Testis (tissue), 2 donors: ENCODE measurements around the gene PTPRQ.

Experiments used
- POLR2A ChIP-seq: fragments of 450-650 bp; IDR thresholded peaks from one replicate; pipeline ENCODE4 v1.6.1; 2017; ENCODE audit warnings: antibody characterized with exemption, mild to moderate bottlenecking, moderate library complexity
- TF ChIP-seq, protein P1 (sequence below), 3 experiments: fragments of 450-650 bp in 2 of 3; fragments of 200-600 bp in 1 of 3; sonication (generic) in 1 of 3; IDR thresholded peaks; one replicate each; pipeline ENCODE4 v1.5.1; 2016 to 2019; ENCODE audit warnings: antibody characterized with exemption in 3 of 3, mild to moderate bottlenecking in 2 of 3, moderate library complexity in 1 of 3

DNA sequence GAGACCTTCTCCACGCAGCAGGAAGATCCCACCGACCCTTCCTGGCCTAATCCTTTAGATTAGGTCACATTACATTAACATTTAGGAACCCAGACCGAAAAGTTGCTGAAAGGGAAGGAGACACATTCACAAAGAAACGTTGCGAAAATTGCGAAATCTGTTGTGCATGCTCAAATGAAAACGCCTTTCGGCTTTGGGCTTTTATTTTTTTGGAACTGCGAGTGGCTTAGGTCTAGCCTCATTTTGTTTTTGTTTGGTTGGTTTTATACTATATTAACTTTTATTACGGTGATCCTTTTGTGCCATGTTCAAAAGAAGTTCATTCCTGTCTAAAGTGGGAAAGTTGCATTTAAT is 264.9 kb downstream of the PTPRQ start:
- TF ChIP-seq, protein P1, sequence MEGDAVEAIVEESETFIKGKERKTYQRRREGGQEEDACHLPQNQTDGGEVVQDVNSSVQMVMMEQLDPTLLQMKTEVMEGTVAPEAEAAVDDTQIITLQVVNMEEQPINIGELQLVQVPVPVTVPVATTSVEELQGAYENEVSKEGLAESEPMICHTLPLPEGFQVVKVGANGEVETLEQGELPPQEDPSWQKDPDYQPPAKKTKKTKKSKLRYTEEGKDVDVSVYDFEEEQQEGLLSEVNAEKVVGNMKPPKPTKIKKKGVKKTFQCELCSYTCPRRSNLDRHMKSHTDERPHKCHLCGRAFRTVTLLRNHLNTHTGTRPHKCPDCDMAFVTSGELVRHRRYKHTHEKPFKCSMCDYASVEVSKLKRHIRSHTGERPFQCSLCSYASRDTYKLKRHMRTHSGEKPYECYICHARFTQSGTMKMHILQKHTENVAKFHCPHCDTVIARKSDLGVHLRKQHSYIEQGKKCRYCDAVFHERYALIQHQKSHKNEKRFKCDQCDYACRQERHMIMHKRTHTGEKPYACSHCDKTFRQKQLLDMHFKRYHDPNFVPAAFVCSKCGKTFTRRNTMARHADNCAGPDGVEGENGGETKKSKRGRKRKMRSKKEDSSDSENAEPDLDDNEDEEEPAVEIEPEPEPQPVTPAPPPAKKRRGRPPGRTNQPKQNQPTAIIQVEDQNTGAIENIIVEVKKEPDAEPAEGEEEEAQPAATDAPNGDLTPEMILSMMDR (IDR thresholded peaks at IDR 0.05) = no peak
- TF ChIP-seq POLR2A = no peak
